GM18873 (cell line): ENCODE data around the gene NOS1.

Experiments used
- ATAC-seq: cut with Tn5 transposase; IDR thresholded peaks from one replicate; pipeline ENCODE4 v1.9.1; 2021; ENCODE audit warnings: mild to moderate bottlenecking, moderate library complexity, moderate number of reproducible peaks; ENCODE audit not compliant: unreplicated experiment, low FRiP score

NOS1 gene

DNA sequence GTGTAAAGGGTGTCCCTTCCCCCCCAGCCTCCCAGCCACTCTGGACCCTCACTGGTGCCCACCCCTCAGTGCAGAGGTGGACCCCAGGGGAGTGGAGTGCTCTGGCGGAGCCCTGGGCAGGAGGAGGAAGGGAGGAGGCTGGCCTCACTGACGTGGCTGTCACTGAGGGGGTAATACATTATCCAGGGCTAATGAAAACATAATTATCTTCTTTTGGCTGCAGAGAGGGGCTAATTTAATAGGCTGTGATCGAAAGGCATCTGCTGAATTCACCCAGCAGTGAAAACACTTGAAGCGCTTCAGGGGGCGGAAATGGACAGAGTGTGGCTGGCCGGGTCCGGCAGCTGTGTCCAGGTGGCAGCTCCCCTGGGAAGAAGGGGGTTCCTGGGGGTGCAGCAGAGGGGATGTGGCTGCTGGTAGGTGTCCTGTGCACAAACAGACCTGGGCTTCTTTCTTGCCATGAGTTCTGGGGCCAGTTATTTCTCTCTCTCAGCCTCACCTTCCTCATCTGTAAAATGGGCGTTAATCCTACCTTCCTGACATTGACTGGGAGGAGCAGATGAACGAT lies 3.7 kb upstream of the NOS1 start:
- no peak for ATAC-seq

DNA sequence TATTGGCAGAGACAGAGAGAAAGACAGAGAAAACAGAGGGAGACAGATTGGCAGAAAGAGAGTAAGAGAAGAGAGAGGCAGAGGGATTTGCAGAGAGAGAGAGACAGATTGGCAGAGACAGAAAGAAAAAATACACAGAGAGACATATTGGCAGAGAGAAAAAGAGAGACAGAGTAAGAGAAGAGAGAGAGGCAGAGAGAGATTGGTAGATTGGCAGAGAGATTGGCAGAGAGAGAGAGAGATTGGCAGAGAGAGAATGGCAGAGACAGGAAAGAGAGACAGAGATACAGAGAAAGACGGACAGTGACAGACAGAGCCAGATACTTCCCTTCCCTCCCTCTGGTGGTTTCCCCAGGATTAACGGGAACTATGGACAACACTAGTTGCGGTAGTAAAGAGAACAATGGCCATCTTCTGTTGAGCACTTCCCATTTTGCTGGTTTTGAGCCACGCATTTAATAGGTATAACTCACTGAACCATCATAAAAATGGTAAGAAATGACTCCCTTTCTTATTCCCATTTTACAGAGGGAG lies 2.6 kb upstream of the NOS1 start:
- ATAC-seq, result no peak

DNA sequence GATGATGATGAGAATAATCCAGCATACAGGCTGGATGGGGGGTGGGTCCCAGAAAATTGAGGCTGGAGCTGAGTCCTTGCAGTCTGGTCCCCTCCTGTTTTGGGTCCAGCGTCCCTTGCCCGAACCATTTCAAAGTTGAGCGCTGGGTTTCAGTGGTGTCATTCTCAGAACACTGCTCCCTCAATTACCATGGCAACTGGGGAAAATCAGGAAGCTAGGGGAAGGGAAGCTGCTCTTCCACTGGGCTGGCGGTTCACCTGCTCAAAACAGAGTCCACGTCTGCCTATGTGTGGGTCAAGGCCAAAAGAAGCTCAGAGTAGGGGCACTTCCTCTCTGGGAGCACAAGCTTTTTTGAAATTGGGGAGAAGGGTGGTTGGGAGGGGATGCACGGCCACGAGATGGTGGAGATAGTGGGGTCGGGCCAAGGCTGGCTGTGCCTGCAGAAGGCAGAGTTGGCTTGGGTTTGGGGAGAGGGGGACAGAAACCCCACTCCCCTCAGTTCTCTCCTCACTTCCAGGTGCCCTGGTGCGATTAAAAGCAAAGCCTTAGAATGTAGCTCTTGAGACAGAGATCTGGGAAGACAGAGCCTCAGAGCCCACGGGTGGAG lies 1.7 kb upstream of the NOS1 start:
- ATAC-seq, result no peak

DNA sequence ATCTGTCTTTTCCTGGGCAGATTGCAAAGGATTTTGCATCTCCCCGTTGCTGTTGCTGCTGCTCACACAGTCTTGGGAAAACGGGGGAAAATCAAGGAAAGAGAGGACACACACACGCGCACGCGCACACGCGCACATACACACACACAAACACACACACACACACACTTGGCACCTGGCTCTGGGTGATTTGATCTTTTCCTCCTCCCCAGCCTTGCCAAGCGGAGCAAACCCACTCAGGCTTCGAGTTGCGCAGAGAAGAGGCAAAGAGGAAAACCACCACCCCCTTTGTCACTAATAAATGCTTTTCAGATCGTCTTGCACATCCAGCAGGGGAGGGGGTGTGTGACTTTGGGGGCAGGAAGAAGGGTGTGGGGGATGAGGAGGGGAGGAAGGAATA lies 965 bp upstream of the NOS1 start:
- no peak for ATAC-seq

DNA sequence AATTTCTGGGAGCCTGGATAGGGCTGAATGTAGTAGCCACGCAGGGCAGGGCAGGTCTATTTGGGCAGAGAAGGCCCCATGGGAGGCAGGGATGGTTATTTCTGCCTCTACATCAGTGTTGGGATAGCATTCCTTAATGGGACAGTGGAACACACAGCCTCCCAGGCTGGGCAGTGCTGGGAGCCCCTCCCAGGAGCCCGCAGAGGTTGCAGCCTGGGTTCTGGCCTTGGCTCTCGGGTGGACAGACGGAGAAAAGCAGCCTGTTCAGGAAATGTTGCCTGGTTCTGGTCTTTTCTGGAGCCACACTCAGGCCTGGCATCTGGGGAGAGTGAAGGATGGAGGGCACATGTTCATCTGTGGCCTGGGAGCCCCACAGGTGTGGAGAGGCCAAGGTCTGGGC lies 479 bp upstream of the NOS1 start:
- no peak for ATAC-seq

DNA sequence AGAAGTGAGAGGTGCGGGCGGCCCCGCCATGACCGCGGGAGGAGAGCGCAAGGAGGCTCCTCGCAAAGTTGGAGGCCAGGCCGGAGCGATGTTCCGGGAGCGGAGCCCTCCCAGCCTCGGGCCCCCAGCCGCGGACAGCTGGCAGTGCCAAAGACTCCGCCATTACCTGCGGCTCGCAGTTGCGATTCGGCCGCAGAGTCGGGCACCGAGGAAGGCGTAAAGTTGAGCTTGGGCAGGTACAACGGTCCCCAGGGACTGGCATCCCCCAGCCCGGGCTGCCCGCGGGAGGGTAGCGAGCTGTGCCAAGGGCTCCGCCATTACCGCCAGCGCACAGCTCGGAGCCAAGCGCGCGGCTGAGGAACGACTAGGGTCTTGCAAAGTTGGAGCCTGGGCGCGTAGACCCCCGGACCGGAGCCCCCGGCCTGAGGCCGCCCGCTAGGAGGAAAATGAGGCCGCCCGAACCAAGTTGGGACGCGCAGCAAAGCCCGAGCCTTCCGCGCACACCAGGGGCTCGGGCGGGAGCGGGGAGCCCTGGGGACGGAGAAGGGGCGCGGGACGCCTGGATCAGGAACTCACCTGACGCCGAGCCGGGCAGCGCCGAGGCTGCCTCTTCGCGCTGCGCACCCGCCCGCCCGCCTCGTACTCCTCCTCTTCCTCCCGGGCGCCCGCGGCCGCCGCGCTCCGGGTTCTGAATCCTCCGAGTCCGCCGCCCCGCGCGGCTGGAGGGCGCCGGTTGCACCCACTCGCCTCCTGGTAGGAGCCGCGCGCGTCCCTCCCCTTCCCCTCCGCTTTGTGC lies 677 bp downstream of the NOS1 start:
- no peak for ATAC-seq

DNA sequence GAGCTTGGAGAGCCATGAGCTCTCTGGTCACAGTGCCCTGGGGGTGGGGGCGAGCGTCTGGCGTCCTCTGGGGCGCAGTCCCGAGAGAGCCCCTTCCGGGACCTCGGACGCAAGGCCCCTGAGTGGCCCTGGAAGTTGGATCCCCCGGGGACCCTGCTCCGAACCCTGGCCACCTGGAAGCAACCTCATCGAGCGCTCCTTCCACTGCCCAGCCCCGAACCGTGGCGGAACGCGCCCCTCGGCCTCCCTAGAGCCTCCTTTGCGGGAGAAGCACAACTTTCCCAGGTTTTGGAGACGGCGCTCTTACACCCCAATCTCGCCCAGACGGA lies 1.2 kb downstream of the NOS1 start:
- ATAC-seq, result no peak

DNA sequence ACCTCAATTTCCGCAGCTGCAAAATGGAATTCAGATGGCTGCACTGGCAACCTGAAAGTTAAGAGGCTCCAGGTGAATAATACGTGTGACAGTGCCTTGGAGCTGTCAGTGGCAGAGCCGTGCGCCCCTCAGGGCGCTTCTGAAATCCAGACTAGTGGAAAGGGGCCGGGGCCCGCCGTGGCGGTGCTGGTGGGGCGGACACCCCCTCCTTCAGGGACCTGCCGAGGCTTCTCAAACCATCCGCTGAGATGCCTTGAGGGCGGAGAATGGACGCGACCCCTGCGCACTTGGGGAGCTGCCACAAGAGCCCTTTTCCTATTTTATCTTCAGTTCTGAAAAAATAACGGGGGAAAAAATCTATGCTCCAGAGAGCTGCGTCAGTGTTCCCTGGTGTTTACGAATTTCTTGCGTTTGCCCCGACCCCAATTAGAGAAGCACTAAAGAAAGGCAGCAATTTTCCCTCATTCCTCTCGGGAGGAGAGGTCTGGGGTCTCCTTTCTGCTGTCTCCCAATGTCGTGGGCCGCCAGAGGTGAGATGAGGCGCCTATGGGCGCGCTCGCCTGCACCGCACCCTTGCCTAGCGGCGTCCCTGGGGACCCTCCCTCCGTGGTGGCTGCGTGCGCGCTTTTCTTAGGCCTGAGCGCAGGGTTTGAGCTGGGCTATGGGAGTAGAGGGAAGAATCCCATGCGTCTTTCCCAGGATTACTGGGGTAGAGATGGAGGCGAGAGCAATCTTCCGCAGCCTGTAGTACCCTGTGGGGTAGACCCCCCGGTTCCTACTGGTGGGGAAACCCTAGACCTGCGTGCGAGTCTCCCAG lies 2.2 kb downstream of the NOS1 start:
- ATAC-seq, result no peak

DNA sequence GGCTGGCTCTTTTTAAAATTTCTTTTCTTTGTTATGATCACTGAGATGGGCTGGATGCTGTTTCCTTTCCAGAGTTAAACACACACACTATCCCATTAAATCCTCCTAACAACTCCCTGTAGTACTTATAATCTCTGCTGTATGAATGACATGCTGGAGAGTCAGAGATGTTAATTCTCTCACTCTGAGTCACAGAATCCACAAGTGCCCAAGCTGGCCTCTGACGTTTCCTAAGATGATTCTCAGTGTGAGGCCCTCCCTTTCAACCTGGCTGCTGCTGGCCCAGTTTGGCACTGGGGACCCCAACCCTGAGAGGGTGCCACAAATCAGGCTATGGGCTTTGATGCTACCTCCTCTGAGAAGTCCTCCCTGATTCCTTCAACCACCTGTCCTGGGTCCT lies 5.4 kb downstream of the NOS1 start:
- no peak for ATAC-seq

DNA sequence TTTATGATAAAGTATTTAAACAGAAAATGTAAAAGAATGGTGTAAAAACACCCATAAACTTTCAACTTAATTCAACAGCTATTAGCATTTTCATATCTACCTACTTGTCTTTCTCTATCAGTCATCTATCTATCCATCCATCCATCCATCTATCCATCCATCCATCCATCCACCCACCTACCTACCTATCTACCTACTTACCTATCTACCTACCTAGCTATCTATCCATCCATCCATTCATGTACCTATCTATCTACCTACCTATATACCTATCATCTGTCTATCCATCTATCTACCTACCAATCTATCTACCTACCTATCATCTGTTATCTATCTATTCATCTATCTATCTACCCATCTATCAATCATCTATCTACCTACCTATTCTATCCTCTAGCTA lies 8.5 kb downstream of the NOS1 start:
- ATAC-seq, result no peak

DNA sequence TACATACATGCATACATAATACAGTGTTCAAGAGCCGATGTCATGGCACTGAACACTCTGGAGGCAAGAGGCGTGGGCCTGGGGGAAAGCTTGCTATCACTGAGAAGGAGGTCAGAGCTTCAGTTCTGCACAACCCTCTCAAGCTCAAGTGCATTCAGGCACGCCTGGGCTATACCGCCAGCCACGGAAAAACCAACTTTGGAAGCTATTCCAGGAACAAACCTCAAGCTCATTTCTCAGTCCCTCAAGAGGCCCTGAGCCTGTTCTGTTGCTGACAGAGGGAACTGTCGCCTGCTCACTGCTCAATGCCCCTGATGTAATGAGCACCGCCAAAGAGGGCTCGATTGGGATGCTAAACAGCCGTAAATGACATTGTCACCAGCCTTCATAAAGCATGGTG lies 9.2 kb downstream of the NOS1 start:
- ATAC-seq, result no peak

DNA sequence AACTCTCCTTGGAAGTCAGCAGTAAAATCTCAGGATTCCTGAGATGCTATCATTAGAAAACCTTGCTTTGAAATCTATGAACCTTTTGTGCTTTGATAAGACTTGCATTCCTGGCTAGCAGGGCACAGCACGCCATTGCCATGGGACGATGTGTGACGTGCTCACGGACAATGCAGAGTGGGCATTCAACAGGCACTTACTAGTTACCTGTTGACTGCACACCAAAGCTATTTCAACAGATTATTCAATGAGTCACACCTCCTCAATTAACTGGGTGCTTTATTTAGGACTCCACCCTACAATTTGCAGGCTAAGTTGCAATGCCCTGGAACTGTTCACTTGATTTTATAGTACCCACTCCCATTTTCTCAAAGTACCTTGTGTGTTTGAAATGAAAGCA lies 11.3 kb downstream of the NOS1 start:
- ATAC-seq, result no peak

DNA sequence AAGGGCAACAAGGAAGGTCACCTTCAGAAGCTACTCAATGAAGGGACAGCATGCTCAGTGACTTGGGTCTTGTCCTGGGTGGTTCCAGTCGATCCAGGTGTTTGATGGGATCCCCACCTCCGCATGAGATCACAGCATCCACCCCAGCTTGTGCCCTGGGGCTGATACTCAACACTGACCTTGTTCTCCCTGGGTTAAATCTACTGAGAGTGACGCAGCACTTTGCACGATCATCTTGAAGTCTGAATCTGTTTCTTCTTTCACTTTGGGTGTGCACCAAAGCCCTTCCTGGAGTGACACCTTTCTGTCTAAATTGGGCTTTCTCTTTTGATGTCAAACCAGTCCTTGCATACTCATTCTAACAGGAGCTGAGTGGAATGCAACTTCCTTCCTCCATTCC lies 13.8 kb downstream of the NOS1 start:
- no peak for ATAC-seq

DNA sequence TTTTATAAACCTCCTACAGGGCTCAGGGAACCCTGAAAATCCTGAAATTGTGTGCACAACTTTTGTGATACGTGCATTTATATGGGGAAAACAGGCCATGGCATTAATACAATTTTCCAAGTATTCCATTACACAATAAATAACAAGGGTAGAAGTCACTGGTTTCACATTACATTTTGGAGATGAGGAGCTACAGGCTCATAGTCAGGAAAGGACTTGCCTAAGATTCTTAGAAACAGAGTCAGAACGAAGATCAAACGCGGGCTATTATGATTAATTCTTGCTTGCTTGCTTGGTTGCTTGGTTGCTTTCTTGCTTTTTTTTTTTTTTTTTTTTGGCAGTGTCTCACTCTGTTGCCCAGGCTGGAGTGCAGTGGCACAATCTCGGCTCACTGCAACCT lies 16.7 kb downstream of the NOS1 start:
- no peak for ATAC-seq

DNA sequence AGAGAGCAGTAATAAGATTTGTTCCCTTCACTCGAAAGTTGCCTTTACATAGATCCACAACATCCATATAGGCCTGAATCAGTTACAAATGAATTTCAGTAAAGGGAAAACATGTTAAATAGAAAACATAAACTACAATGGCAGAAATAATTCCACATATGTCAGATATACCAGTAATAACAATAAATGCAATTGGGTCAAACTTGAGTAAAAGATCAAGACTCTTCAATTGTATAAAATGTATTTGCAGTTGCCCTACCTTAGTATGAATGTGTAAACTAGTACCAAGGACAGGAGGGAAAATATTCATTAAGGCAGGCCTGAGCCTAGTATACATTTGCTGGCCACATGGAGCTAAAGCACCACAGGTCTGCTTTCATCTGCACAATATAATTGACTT lies 17.6 kb downstream of the NOS1 start:
- ATAC-seq, result no peak

DNA sequence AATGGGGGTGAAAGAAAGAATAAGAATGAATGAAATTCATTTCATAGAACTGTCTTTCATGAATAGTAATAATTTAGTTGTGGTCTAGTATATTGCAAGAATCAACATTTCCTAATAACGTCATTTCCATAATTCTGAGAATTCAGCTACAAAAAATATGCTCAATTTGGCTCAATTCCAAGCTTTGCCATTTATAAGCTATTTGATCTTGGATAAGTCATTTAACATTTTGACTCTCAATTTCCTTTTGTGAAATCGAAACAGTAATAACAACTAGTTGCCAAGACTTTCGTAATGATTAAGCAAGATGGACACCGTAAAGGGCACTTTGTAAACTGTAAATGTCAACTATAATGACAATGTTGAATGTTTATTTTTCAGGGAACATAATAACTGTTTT lies 18.1 kb downstream of the NOS1 start:
- ATAC-seq, result no peak

DNA sequence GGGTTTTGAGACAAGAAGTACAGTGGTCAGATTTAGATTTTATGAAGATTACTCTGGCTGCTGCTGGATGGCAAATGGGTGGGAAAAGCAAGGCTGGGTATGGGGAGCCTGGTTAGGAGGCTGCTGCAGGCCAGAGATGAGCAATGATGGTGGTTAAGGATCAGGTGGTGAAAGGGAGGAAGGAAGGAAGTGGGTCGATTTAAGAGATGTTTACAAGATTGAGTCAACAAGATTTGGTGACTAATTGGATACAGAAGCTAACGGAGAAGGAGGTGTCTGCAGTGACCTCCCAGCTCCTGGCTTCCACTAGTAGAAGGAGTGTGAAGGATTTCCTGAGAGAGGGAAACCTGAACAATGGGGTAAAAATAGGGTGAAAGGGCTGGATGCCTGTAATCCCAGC lies 18.7 kb downstream of the NOS1 start:
- no peak for ATAC-seq

DNA sequence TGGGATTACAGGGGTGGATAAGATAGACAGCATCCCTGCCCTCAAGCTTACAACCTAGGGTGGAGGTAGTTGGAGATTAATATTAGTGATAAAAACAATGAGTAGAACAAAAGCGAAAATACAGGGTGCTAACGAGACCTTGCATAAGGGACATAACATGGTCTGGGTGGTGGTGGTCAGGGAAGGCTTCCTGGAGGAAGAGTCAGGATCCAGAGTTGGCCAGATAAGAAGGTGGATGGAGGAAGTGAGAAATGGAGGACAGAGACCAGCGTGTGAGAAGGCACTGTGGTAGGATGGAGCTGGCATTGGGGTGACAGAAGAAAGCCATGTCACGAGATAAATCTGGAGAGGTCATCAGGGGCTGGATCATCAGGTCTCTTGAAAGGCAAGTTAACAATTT lies 19.2 kb downstream of the NOS1 start:
- no peak for ATAC-seq

DNA sequence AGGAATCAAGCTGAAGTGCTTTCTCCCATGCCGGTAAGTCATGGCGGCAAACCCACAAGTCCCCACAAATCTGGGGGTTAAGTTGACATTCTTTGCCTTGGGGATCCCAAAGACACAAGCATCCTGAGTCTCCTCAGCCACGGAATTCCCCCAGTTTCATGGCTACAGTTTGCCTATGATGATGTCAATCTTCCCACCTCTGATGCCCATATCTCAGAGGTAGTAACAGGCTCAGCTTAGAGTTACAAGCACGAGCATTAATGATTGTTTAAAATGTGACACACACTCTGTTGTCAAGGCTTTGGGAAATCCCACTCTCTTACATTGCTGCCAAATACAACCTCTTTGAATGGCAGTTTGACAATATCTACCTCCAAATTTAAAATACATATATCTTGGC lies 22.3 kb downstream of the NOS1 start:
- ATAC-seq, result no peak

DNA sequence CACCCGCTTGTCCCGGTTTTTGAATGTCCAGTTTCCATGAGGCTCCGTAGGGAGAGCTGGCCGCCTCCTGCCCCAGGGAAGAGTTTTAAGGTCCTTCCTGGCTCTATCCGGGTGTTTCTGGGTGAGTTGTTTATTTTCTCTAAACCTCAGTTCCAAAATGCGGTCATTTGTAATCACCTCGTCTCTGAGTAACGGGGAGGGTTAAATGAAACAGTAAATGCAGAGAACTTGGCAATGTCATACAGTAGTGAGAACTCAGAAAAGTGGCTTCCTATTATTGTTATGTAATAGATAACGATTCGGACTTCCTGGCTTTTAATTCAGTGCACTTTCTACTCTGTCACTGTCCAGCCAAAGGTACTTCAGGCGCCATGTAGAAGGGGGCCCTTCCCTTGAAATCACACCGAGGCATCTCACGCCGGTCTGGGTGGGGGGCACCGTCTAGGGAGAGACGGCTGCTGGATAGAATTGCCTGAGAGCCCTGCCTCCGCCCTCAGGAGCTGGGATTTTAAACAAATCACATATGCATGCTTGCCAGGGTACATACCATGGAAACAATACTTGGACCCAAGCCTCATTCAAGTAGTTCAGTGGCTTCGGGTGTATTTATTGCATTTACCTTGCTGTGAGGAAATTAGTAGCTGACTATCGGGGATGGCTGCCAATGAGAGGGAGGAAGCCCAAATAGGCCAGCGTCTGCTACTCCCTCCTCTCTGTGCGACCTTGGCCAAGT lies 26.4 kb downstream of the NOS1 start:
- no peak for ATAC-seq

DNA sequence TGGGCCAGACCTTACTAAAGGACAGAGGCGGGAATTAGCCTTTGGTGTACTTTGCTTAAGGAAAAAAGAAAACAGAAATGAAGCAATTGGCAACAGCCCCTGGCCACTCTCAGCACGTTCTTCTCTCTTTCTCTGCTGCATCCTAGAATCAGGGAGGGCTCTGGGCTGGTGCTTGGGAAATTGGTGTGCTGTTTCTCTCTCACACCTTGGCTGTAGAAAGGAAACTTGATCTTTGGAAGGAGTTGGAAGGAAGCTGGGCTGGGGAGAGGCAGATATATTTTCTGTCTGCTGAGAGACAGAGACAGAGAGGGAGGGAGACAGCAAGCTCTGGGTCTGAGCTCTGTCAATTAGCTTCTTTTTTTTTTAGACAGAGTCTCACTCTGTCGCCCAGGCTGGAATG lies 27.4 kb downstream of the NOS1 start:
- ATAC-seq, result no peak
